ENCODE data around the gene MAP1LC3B.

The MAP1LC3B gene

GRCh38 chr16:87392821-87393679 lies 914 bp downstream of the MAP1LC3B start:
- peak overlapping the region; percentile 42 for H2AFZ ChIP-seq (ENCODE audit: low read depth, low read length)
- peak overlapping the region; percentile 90 to 91 for H3K14ac ChIP-seq (ENCODE audit: low read length in 2 of 2)
- DNase-seq, result peak; percentile 57
- H3K9me3 ChIP-seq (ENCODE audit: control insufficient read depth, low read length), result no peaks in the 10 kb centered on the region
- no peak overlapping the region for H2BK120ac ChIP-seq (ENCODE audit: low read depth, low read length)
- H3K79me1 ChIP-seq (replicated peaks; ENCODE audit: low read length, poor library complexity, severe bottlenecking), result peaks cover 9% of the 10 kb centered on the region
- no peak overlapping the region for H4K8ac ChIP-seq (ENCODE audit: low read length)
- WGBS, result 5% methylated on average over 51 of the region's 53 CpGs
- H3K4me2 ChIP-seq (ENCODE audit: low read length, poor library complexity, severe bottlenecking), result peak overlapping the region; percentile 58
- H3K36me3 ChIP-seq (ENCODE audit: control insufficient read depth in 1 of 2, insufficient read depth in 2 of 2, low read depth in 1 of 2, low read length in 2 of 2), result peaks cover 3 to 7% of the 10 kb centered on the region in 2 experiments
- peak overlapping the region in 1 of 2 experiments; percentile 94 for H3K23ac ChIP-seq (ENCODE audit: low read length in 2 of 2)
- H3K4me1 ChIP-seq (ENCODE audit: control insufficient read depth, insufficient read depth, low read depth, low read length), result peaks cover 13% of the 10 kb centered on the region
- peak overlapping the region; percentile 93 for H2BK15ac ChIP-seq (ENCODE audit: low read depth, poor library complexity, severe bottlenecking)
- peak overlapping the region; percentile 94 to 97 for H3K4me3 ChIP-seq (ENCODE audit: insufficient read depth in 1 of 2, low read depth in 1 of 2, low read length in 2 of 2)
- H2AK5ac ChIP-seq (ENCODE audit: low read length, severe bottlenecking), result no peak overlapping the region
- no peak overlapping the region for H2BK12ac ChIP-seq (ENCODE audit: low read length in 2 of 2)
- peak overlapping the region; percentile 58 for H4K91ac ChIP-seq (ENCODE audit: low read length)
- no peaks in the 10 kb centered on the region for H3K27me3 ChIP-seq (ENCODE audit: control insufficient read depth in 1 of 2, insufficient read depth in 1 of 2, low read length in 2 of 2)
- peak overlapping the region; percentile 95 for H3K9ac ChIP-seq (ENCODE audit: low read length)
- peak overlapping the region; percentile 84 to 91 for H3K18ac ChIP-seq (ENCODE audit: low read depth in 1 of 2, low read length in 2 of 2)
- peak overlapping the region; percentile 54 for H2BK5ac ChIP-seq (ENCODE audit: low read depth, low read length, poor library complexity, severe bottlenecking)
- H3K27ac ChIP-seq (ENCODE audit: low read length, poor library complexity, severe bottlenecking), result peak overlapping the region; percentile 22
- H3K4ac ChIP-seq (ENCODE audit: low read depth in 1 of 2, low read length in 2 of 2), result peak overlapping the region; percentile 87 to 89

GRCh38 chr16:87393680-87394055 lies 1.5 kb downstream of the MAP1LC3B start:
- H4K8ac ChIP-seq (ENCODE audit: low read length), result no peak overlapping the region
- H2BK120ac ChIP-seq (ENCODE audit: low read depth, low read length), result no peak overlapping the region
- WGBS, result 71% methylated on average over 2 of the region's 6 CpGs

GRCh38 chr16:87395181-87395842 lies 3.2 kb downstream of the MAP1LC3B start:
- no peak overlapping the region for H2AFZ ChIP-seq (ENCODE audit: low read depth, low read length)
- H3K79me1 ChIP-seq (replicated peaks; ENCODE audit: low read length, poor library complexity, severe bottlenecking), result peaks cover 14% of the 10 kb centered on the region
- peaks cover 14% of the 10 kb centered on the region for H3K4me1 ChIP-seq (ENCODE audit: control insufficient read depth, insufficient read depth, low read depth, low read length)
- H3K23ac ChIP-seq (ENCODE audit: low read length in 2 of 2), result no peak overlapping the region
- peak; percentile 26 for DNase-seq
- H3K4ac ChIP-seq (ENCODE audit: low read depth in 1 of 2, low read length in 2 of 2), result no peak overlapping the region
- peak overlapping the region in 1 of 2 experiments; percentile 17 for H3K4me3 ChIP-seq (ENCODE audit: insufficient read depth in 1 of 2, low read depth in 1 of 2, low read length in 2 of 2)
- H3K27ac ChIP-seq (ENCODE audit: low read length, poor library complexity, severe bottlenecking), result no peak overlapping the region
- H2BK5ac ChIP-seq (ENCODE audit: low read depth, low read length, poor library complexity, severe bottlenecking), result no peak overlapping the region
- peak overlapping the region in 1 of 2 experiments; percentile 72 for H2BK12ac ChIP-seq (ENCODE audit: low read length in 2 of 2)
- no peaks in the 10 kb centered on the region for H3K27me3 ChIP-seq (ENCODE audit: control insufficient read depth in 1 of 2, insufficient read depth in 1 of 2, low read length in 2 of 2)
- H4K91ac ChIP-seq (ENCODE audit: low read length), result no peak overlapping the region
- H3K9ac ChIP-seq (ENCODE audit: low read length), result peak overlapping the region; percentile 95
- WGBS, result 98% methylated on average over 5 of the region's 7 CpGs
- no peak overlapping the region for H4K8ac ChIP-seq (ENCODE audit: low read length)
- peak overlapping the region in 1 of 2 experiments; percentile 52 for H3K18ac ChIP-seq (ENCODE audit: low read depth in 1 of 2, low read length in 2 of 2)
- H3K36me3 ChIP-seq (ENCODE audit: control insufficient read depth in 1 of 2, insufficient read depth in 2 of 2, low read depth in 1 of 2, low read length in 2 of 2), result peaks cover 10 to 23% of the 10 kb centered on the region in 2 experiments
- no peaks in the 10 kb centered on the region for H3K9me3 ChIP-seq (ENCODE audit: control insufficient read depth, low read length)
- no peak overlapping the region for H3K4me2 ChIP-seq (ENCODE audit: low read length, poor library complexity, severe bottlenecking)
- no peak overlapping the region for H3K14ac ChIP-seq (ENCODE audit: low read length in 2 of 2)
- no peak overlapping the region for H2BK120ac ChIP-seq (ENCODE audit: low read depth, low read length)
- H2BK15ac ChIP-seq (ENCODE audit: low read depth, poor library complexity, severe bottlenecking), result no peak overlapping the region
- no peak overlapping the region for H2AK5ac ChIP-seq (ENCODE audit: low read length, severe bottlenecking)

More at GRCh38 chr16:87393680-87394055, 1.5 kb downstream of the MAP1LC3B start:
- Histone ChIP-seq H3K79me1 (replicated peaks; ENCODE audit: low read length, poor library complexity, severe bottlenecking) (peaks cover 10% of the 10 kb centered on the region), H3K27ac (ENCODE audit: low read length, poor library complexity, severe bottlenecking) (no peak overlapping the region), H2BK12ac (ENCODE audit: low read length in 2 of 2) (no peak overlapping the region), H2BK15ac (ENCODE audit: low read depth, poor library complexity, severe bottlenecking) (no peak overlapping the region), H2AFZ (ENCODE audit: low read depth, low read length) (no peak overlapping the region), H3K14ac (ENCODE audit: low read length in 2 of 2) (no peak overlapping the region), H3K4me2 (ENCODE audit: low read length, poor library complexity, severe bottlenecking) (peak overlapping the region; percentile 58), H3K4ac (ENCODE audit: low read depth in 1 of 2, low read length in 2 of 2) (no peak overlapping the region), H3K4me1 (ENCODE audit: control insufficient read depth, insufficient read depth, low read depth, low read length) (peaks cover 14% of the 10 kb centered on the region), H3K9ac (ENCODE audit: low read length) (peak overlapping the region; percentile 95), H3K4me3 (ENCODE audit: insufficient read depth in 1 of 2, low read depth in 1 of 2, low read length in 2 of 2) (peak overlapping the region in 1 of 2 experiments; percentile 94), H4K91ac (ENCODE audit: low read length) (no peak overlapping the region), H2AK5ac (ENCODE audit: low read length, severe bottlenecking) (no peak overlapping the region), H3K36me3 (ENCODE audit: control insufficient read depth in 1 of 2, insufficient read depth in 2 of 2, low read depth in 1 of 2, low read length in 2 of 2) (peaks cover 4 to 12% of the 10 kb centered on the region in 2 experiments), H3K9me3 (ENCODE audit: control insufficient read depth, low read length) (no peaks in the 10 kb centered on the region), H3K27me3 (ENCODE audit: control insufficient read depth in 1 of 2, insufficient read depth in 1 of 2, low read length in 2 of 2) (no peaks in the 10 kb centered on the region), H3K18ac (ENCODE audit: low read depth in 1 of 2, low read length in 2 of 2) (no peak overlapping the region), H2BK5ac (ENCODE audit: low read depth, low read length, poor library complexity, severe bottlenecking) (no peak overlapping the region), H3K23ac (ENCODE audit: low read length in 2 of 2) (no peak overlapping the region)
- no peak for DNase-seq
